ENCODE results near the gene FOXD1. TPM values are rescaled to one million over a fixed set of nuclear protein-coding genes. Genes with fewer than 3 reads are reported as not detected.
"Not testable (repeated sequence)": the region's sequence is repeated elsewhere in the genome, so short reads cannot be mapped to it uniquely, and the experiment has no call there.

The FOXD1 gene
- not detected for polyA plus RNA-seq (ENCODE audit: low read depth in 6 of 6)

DNA sequence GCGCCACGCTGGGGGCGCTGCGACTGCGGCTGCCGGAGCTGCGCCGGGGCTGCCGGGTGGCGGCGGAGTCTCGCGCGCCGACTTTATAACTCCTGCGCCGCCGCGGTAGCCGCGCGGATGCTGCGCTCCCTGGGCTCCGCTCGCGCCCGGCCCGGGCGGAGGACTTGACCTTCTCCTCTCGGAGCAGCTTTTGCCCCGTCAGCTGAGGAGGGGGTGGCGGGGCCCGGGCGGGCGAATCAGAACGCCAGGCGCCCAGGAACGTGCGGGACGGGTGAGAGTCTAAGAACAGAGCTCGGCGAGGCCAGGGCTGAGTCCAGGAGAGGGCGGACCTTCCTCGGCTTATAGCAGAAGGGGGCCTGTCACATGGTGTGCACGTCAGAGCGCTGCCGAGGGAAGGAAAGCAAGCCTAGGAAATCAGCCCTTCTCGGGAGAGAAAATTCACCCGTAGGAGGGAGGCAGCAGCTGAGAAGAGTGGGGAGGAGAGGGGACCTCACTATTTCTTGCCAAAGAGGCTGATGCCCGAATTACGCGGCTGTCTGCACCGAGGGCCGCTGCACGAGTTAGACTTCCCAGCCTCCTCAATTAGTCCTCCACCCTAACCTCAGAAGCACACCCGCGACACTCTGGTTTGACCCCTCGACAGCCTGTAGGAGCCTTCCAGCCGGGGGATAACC, at the start of gene FOXD1:
Gene FOXD1 (minus strand): TSS at position 315 of the 674 bp plus-strand sequence. CDS start 415 bp downstream, outside the sequence.
- Mint-ChIP-seq H3K9me3 (peaks cover 0 to 47% (median 23%) of the 10 kb centered on the region in 7 donors), H3K36me3 (peaks cover 7 to 8% of the 10 kb centered on the region in 2 donors), H3K4me3 (peak within 1 kb of the TSS; percentile 86 to 93 (median 90)), H3K27me3 (peaks cover 47 to 71% (median 58%) of the 10 kb centered on the region in 3 donors), H3K27ac (peak within 1 kb of the TSS; percentile 64 to 96 (median 90)), H3K4me1 (peaks cover 11 to 19% (median 17%) of the 10 kb centered on the region in 3 donors)
- DNase-seq (peak; percentile 40), ATAC-seq (ENCODE audit: low read depth in 2 of 2) (peak; percentile 40 to 51)

DNA sequence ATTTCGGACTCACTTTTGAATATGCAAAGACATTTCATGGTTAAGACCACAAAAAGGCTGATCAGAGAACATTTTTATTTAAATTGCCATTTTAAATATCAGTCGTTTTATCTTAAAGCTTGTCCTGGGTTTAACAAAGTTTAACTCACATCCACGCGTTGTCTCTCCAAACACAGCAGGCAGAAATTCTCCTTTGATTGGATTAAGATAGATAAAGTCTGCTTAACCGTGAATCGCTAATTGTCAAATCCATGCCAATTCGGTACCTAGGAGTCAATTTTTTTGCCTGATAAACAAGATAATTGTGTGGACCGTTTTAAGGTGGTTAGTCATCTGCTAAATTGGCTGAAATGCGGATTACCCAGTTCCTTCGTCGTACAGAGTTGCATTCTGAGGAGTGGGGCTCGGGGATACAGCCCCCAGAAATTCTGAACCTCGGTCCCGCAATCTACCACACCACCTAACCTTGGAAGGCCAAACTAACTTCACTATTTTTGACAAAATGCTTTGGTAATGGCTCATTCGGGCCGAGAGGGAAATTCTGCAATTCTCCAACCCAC, 49.0 kb upstream of the FOXD1 start:
- Mint-ChIP-seq H3K9me3 (no peaks in the 10 kb centered on the region), H3K36me3 (peaks cover 11 to 17% of the 10 kb centered on the region in 2 donors), H3K27ac (peak overlapping the region; percentile 98 to 100 (median 99)), H3K4me3 (peak overlapping the region; percentile 91 to 100 (median 98)), H3K4me1 (peaks cover 19 to 38% (median 36%) of the 10 kb centered on the region in 3 donors), H3K27me3 (peaks cover 13 to 18% (median 14%) of the 10 kb centered on the region in 3 donors)
- ATAC-seq (ENCODE audit: low read depth in 2 of 2) (no peak), DNase-seq (no peak)

DNA sequence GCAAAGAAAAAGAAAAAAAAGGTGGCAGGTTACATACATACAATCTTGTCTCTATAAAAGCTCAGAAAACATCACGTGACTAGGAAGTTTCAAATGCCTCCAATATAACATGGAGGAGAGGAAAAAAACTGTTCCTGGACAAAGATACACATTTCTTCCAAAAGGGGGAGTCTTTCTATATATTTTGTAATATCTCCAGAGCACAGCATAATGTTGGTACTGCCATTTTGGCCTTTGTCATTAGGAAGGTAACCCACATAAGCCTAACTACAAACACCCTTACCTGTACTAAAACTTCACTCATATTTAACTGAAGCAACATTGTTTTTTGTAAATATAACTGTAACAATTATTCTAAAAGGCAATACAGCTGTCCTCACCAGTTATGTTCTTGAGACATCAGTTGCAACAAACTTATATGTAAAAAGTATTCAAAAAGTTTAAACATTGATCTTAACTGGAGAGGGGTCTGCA, 48.4 kb upstream of the FOXD1 start:
- peak overlapping the region in 6 of 8 donors; percentile 6 to 99 (median 96) for H3K4me3 Mint-ChIP-seq
- ATAC-seq (ENCODE audit: low read depth in 2 of 2) (no peak), DNase-seq (no peak)
- peaks cover 0 to 2% (median 0%) of the 10 kb centered on the region in 7 donors for H3K9me3 Mint-ChIP-seq
- peaks cover 11 to 17% of the 10 kb centered on the region in 2 donors for H3K36me3 Mint-ChIP-seq
- peak overlapping the region in 2 of 6 donors; percentile 33 to 99 for H3K27ac Mint-ChIP-seq
- peaks cover 16 to 23% (median 17%) of the 10 kb centered on the region in 3 donors for H3K27me3 Mint-ChIP-seq
- H3K4me1 Mint-ChIP-seq = peaks cover 16 to 38% (median 36%) of the 10 kb centered on the region in 3 donors

DNA sequence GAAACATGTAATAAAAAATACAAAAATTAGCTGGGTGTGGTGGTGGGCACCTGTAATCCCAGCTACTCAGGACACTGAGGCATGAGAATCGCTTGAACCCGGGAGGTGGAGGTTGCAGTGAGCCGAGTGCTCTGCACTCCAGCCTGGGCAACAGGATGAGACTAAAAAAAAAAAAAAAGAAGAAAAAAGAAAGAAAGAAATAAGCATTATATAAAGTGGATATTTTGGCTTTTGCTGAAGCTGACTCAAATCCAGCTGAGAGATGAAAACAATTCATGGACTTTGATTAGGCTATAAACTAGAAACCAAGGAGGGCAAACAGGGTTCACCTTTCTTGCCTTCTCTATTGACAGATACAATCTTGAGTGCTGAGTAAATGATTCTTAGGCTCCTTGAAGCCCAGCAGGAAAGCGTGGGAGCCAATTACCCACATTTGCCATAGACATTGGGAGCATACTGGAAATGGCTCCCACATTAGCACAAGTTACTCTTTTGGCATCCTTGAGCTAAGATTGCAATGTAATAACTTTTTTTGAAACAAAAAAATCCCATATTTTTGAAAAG, 47.3 kb upstream of the FOXD1 start:
- H3K4me3 Mint-ChIP-seq = peak overlapping the region in 2 of 8 donors; percentile 18 to 34
- peaks cover 9 to 29% (median 28%) of the 10 kb centered on the region in 3 donors for H3K4me1 Mint-ChIP-seq
- DNase-seq (no peak), ATAC-seq (ENCODE audit: low read depth in 2 of 2) (no peak)
- H3K27me3 Mint-ChIP-seq = peaks cover 16 to 29% (median 17%) of the 10 kb centered on the region in 3 donors
- H3K36me3 Mint-ChIP-seq = peaks cover 2 to 9% of the 10 kb centered on the region in 2 donors
- no peak overlapping the region for H3K27ac Mint-ChIP-seq
- peaks cover 0 to 2% (median 0%) of the 10 kb centered on the region in 7 donors for H3K9me3 Mint-ChIP-seq

DNA sequence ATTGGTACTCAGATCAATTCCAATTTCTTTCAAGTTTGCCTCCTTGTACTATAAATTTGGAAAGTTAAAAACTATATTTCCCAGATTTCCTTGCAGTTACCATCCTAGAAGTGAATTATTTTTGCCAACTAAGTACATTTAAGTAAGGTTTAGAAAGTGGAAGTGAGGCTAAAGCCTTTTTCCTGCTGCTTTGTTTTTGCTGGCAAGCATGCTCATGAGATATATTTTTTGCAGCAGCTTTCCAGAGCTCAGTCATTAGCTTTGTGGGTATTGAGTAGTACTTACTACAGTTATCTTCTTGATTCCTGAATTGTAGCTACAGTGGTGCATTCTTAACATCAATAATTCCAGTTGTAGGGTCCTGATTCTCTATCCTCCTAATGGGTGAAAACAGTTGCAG, 46.1 kb upstream of the FOXD1 start:
- peaks cover 0 to 2% (median 0%) of the 10 kb centered on the region in 7 donors for H3K9me3 Mint-ChIP-seq
- no peak for DNase-seq
- no peak overlapping the region for H3K4me3 Mint-ChIP-seq
- ATAC-seq (ENCODE audit: low read depth in 2 of 2) = no peak
- peaks cover 0 to 7% of the 10 kb centered on the region in 2 donors for H3K36me3 Mint-ChIP-seq
- H3K27ac Mint-ChIP-seq = no peak overlapping the region
- peaks cover 16 to 29% (median 17%) of the 10 kb centered on the region in 3 donors for H3K27me3 Mint-ChIP-seq
- peaks cover 4 to 20% (median 19%) of the 10 kb centered on the region in 3 donors for H3K4me1 Mint-ChIP-seq

GRCh38 chr5:73493421-73493820, 44.8 kb upstream of the FOXD1 start:
- no peak overlapping the region for H3K27ac Mint-ChIP-seq
- H3K9me3 Mint-ChIP-seq = peaks cover 0 to 2% (median 0%) of the 10 kb centered on the region in 7 donors
- peaks cover 22 to 29% (median 23%) of the 10 kb centered on the region in 3 donors for H3K27me3 Mint-ChIP-seq
- peak overlapping the region in 1 of 8 donors; percentile 24 for H3K4me3 Mint-ChIP-seq
- H3K36me3 Mint-ChIP-seq = no peaks in the 10 kb centered on the region
- H3K4me1 Mint-ChIP-seq = peaks cover 0 to 11% (median 10%) of the 10 kb centered on the region in 3 donors
- DNase-seq (no peak), ATAC-seq (ENCODE audit: low read depth in 2 of 2) (no peak)

DNA sequence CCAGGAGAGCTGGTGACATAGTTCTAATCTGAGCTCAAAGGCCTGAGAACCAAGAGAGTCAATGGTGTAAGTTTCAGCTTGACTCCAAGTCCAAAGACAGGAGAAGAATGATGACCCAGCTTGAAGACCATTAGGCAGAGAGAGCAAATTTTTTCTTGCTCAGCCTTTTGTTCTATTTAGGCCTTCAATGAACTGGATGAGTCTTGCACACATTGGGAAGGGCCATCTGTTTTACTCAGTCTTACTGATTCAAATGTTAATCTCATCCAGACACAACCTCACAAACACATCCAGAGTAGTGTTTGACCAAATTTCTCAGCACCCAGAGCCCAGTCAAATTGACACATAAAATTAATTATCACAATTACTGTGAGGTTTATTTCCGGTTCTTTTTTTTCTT, 42.6 kb upstream of the FOXD1 start:
- peaks cover 38 to 50% (median 41%) of the 10 kb centered on the region in 3 donors for H3K27me3 Mint-ChIP-seq
- ATAC-seq (ENCODE audit: low read depth in 2 of 2) (no peak), DNase-seq (no peak)
- no peaks in the 10 kb centered on the region for H3K36me3 Mint-ChIP-seq
- H3K4me1 Mint-ChIP-seq = no peaks in the 10 kb centered on the region
- peaks cover 0 to 2% (median 0%) of the 10 kb centered on the region in 7 donors for H3K9me3 Mint-ChIP-seq
- no peak overlapping the region for H3K27ac Mint-ChIP-seq
- no peak overlapping the region for H3K4me3 Mint-ChIP-seq

GRCh38 chr5:73490088-73490487, 41.5 kb upstream of the FOXD1 start:
- H3K27me3 Mint-ChIP-seq = peaks cover 38 to 55% (median 48%) of the 10 kb centered on the region in 3 donors
- H3K27ac Mint-ChIP-seq = no peak overlapping the region
- ATAC-seq (ENCODE audit: low read depth in 2 of 2) (no peak), DNase-seq (no peak)
- no peaks in the 10 kb centered on the region for H3K4me1 Mint-ChIP-seq
- peaks cover 0 to 2% (median 0%) of the 10 kb centered on the region in 7 donors for H3K9me3 Mint-ChIP-seq
- no peak overlapping the region for H3K4me3 Mint-ChIP-seq
- no peaks in the 10 kb centered on the region for H3K36me3 Mint-ChIP-seq

GRCh38 chr5:73488806-73489205, 40.2 kb upstream of the FOXD1 start:
- Mint-ChIP-seq H3K4me1 (no peaks in the 10 kb centered on the region), H3K27me3 (peaks cover 37 to 56% (median 48%) of the 10 kb centered on the region in 3 donors), H3K36me3 (no peaks in the 10 kb centered on the region), H3K27ac (no peak overlapping the region), H3K4me3 (no peak overlapping the region), H3K9me3 (peaks cover 0 to 2% (median 0%) of the 10 kb centered on the region in 7 donors)
- no peak for ATAC-seq (ENCODE audit: low read depth in 2 of 2)
- DNase-seq = no peak

DNA sequence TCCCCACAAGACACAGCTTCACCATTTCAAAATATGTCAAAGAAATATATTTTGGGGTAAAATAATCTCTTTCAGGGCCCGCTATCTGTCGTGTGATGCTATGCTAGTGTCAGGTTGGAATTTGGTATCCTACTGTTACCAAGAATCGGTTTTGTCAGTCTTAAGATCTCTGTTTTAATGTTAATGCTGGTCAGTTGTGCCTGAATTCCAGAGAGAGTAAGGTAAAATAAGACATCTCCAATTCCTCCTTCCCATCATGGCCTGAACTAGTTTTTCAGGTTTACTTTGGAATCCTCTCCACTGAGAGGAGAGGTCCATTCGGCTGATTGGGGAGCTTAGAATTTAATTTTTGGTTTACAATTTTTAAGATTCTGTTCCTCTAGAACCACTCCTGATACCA, 39.2 kb upstream of the FOXD1 start:
- Mint-ChIP-seq H3K27ac (no peak overlapping the region), H3K27me3 (peaks cover 39 to 54% (median 47%) of the 10 kb centered on the region in 3 donors), H3K9me3 (peaks cover 0 to 2% (median 0%) of the 10 kb centered on the region in 7 donors), H3K4me1 (no peaks in the 10 kb centered on the region), H3K4me3 (no peak overlapping the region), H3K36me3 (no peaks in the 10 kb centered on the region)
- ATAC-seq (ENCODE audit: low read depth in 2 of 2) (no peak), DNase-seq (no peak)

GRCh38 chr5:73487257-73487656, 38.7 kb upstream of the FOXD1 start:
- not testable (repeated sequence) for H3K27ac Mint-ChIP-seq

DNA sequence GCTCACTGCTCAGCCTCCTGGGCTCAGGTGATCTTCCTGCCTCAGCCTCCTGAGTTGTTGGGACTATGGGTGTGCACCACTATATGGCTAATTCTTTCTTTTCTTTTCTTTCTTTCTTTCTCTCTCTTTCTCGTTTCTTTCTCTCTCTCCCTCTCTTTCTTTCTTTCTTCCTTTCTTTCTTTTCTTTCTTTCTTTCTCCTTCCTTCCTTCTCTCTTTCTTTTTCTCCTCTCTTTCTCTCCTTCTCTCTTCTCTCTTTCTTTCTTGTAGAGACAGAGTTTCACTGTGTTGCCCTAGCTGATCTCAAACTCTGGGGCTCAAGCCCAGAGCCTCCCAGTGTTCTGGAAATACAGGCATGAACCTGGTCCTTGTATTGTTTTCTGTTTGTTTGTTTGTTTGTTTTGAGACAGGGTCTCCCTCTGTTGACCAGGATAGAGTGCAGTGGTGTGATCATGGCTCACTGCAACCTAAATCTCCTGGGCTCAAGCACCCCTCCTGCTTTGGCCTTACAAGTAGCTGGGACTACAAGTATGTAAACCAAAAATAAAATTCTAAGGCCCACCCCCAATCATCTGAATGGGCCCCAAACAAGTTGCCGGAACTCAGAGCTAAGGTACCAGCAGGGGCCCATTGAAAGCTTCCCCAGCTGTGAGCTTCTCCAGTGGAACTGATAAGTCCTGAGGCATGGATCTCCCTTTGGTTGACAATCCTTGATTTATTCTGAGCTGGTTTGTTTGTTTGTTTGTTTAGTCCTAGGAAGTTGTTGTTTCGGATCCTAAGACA, 37.7 kb upstream of the FOXD1 start:
- no peak for DNase-seq
- H3K9me3 Mint-ChIP-seq = no peaks in the 10 kb centered on the region
- H3K27ac Mint-ChIP-seq = no peak overlapping the region
- H3K36me3 Mint-ChIP-seq = no peaks in the 10 kb centered on the region
- no peak for ATAC-seq (ENCODE audit: low read depth in 2 of 2)
- no peaks in the 10 kb centered on the region for H3K4me1 Mint-ChIP-seq
- no peak overlapping the region for H3K4me3 Mint-ChIP-seq
- peaks cover 42 to 53% (median 49%) of the 10 kb centered on the region in 3 donors for H3K27me3 Mint-ChIP-seq

More at GRCh38 chr5:73487257-73487656, 38.7 kb upstream of the FOXD1 start:
- ATAC-seq (ENCODE audit: low read depth in 2 of 2); H3K4me3 Mint-ChIP-seq; H3K36me3 Mint-ChIP-seq; DNase-seq; H3K9me3 Mint-ChIP-seq; H3K4me1 Mint-ChIP-seq: not testable (repeated sequence)
- H3K27me3 Mint-ChIP-seq = peaks cover 35 to 51% (median 44%) of the 10 kb centered on the region in 3 donors

- Mint-ChIP-seq H3K27me3 (peaks cover 47 to 56% (median 55%) of the 10 kb centered on the region in 3 donors), H3K4me1 (no peaks in the 10 kb centered on the region), H3K4me3 (no peak overlapping the region), H3K27ac (no peak overlapping the region), H3K36me3 (no peaks in the 10 kb centered on the region), H3K9me3 (no peaks in the 10 kb centered on the region)
- ATAC-seq (ENCODE audit: low read depth in 2 of 2) = no peak
- DNase-seq = no peak
Observed at GRCh38 chr5:73485715-73486114, 37.1 kb upstream of the FOXD1 start.

Measured in naive B cell (primary cell).